ENCODE results near the gene PPFIA2. TPM values are rescaled to one million over a fixed set of nuclear protein-coding genes. Genes with fewer than 3 reads are reported as not detected.

The PPFIA2 gene
- total and polyA plus RNA-seq, 10 of the 15 experiments (the other 5 are each of a cell fraction or from before 2014, with no cell fraction given), result 0.06 to 0.39 (median 0.18) TPM; not detected in 6

GRCh38 chr12:81798294-81798693 is 39.1 kb upstream of the PPFIA2 start:
- DNase-seq (ENCODE audit: low read depth, low spot score) (no peak), ATAC-seq (0 out of 3 replicates have a peak, but pooled peaks have one; percentile 21), FAIRE-seq (no peak)
- POLR2A ChIA-PET, result no interaction called here
- no peaks in the 10 kb centered on the region for H3K79me2 ChIP-seq (ENCODE audit: control insufficient read depth, insufficient read depth, low read length)
- H2AFZ ChIP-seq (ENCODE audit: control insufficient read depth, low read depth, low read length), result no peak overlapping the region
- intact Hi-C loops (cut with micrococcal nuclease; ENCODE audit: unreplicated experiment) (no loop called here), in situ Hi-C loops (cut with MboI) (no loop called here)
- SMC1A ChIA-PET (ENCODE audit: uncharacterized antibody, unreplicated experiment), result interaction anchor here (1.0 to 1.2 kb wide), 2 partner anchors 194 to 267 kb away, joined by 3 read pairs; no protein-coding TSS in a partner anchor
- TF ChIP-seq, protein P1, sequence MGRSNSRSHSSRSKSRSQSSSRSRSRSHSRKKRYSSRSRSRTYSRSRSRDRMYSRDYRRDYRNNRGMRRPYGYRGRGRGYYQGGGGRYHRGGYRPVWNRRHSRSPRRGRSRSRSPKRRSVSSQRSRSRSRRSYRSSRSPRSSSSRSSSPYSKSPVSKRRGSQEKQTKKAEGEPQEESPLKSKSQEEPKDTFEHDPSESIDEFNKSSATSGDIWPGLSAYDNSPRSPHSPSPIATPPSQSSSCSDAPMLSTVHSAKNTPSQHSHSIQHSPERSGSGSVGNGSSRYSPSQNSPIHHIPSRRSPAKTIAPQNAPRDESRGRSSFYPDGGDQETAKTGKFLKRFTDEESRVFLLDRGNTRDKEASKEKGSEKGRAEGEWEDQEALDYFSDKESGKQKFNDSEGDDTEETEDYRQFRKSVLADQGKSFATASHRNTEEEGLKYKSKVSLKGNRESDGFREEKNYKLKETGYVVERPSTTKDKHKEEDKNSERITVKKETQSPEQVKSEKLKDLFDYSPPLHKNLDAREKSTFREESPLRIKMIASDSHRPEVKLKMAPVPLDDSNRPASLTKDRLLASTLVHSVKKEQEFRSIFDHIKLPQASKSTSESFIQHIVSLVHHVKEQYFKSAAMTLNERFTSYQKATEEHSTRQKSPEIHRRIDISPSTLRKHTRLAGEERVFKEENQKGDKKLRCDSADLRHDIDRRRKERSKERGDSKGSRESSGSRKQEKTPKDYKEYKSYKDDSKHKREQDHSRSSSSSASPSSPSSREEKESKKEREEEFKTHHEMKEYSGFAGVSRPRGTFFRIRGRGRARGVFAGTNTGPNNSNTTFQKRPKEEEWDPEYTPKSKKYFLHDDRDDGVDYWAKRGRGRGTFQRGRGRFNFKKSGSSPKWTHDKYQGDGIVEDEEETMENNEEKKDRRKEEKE (IDR thresholded peaks at IDR 0.05), result no peak
- TF ChIP-seq PAX8 (IDR thresholded peaks at IDR 0.05) (no peak), ZNF217 (IDR thresholded peaks at IDR 0.05) (no peak), CREB1 (IDR thresholded peaks at IDR 0.05; ENCODE audit: low read depth) (no peak), ZBTB40 (IDR thresholded peaks at IDR 0.05; ENCODE audit: borderline replicate concordance) (no peak), HDAC2 (IDR thresholded peaks at IDR 0.05) (no peak), ASH2L (IDR thresholded peaks at IDR 0.05; ENCODE audit: borderline replicate concordance, low read depth) (no peak), MTA3 (IDR thresholded peaks at IDR 0.05; ENCODE audit: borderline replicate concordance, low read length) (no peak), SPI1 (IDR thresholded peaks at IDR 0.05; ENCODE audit: borderline replicate concordance, insufficient read depth, low read depth, low read length) (no peak), MXI1 (IDR thresholded peaks at IDR 0.05; ENCODE audit: low read depth, low read length) (no peak), ZNF24 (IDR thresholded peaks at IDR 0.05) (no peak), SP1 (IDR thresholded peaks at IDR 0.05; ENCODE audit: low read depth, low read length) (no peak), NFXL1 (IDR thresholded peaks at IDR 0.05; ENCODE audit: borderline replicate concordance) (no peak), HDGF (IDR thresholded peaks at IDR 0.05) (no peak)
- no peak overlapping the region for H3K27ac ChIP-seq (ENCODE audit: control insufficient read depth, insufficient read depth)
- WGBS (ENCODE audit: insufficient coverage, insufficient replicate concordance, low lambda C conversion rate, missing lambda C conversion rate), result 50% methylated on average over 6 of the region's 6 CpGs
- no peak overlapping the region for H3K9ac ChIP-seq (ENCODE audit: control insufficient read depth, insufficient read depth, low read length)
- H3K9me3 ChIP-seq (replicated peaks; ENCODE audit: control insufficient read depth, insufficient read depth, low read length), result no peaks in the 10 kb centered on the region
- no peak overlapping the region for H3K4me3 ChIP-seq
- no peaks in the 10 kb centered on the region for H4K20me1 ChIP-seq (ENCODE audit: control insufficient read depth, insufficient read depth)
- H3K4me2 ChIP-seq (ENCODE audit: control insufficient read depth, insufficient read depth), result no peak overlapping the region
- CTCF ChIA-PET, result interaction anchor here (0.8 to 0.9 kb wide), 2 partner anchors 10 to 13 kb away, joined by 3 read pairs; no protein-coding TSS in a partner anchor
- no peaks in the 10 kb centered on the region for H3K4me1 ChIP-seq (ENCODE audit: control insufficient read depth, insufficient read depth, low read length)
- RAD21 ChIA-PET (ENCODE audit: unreplicated experiment), result interaction anchor here (0.8 kb wide), 1 partner anchor 163 kb away, joined by 3 read pairs; no protein-coding TSS in a partner anchor
- no TSS peak for BruUV-seq (replicated peaks)
- no peaks in the 10 kb centered on the region; a peak in 1 of 4 replicates for H3K27me3 ChIP-seq (replicated peaks in 1 of 2; ENCODE audit: control insufficient read depth in 2 of 2, insufficient read depth in 2 of 2, low read length in 1 of 2)
- no peaks in the 10 kb centered on the region for H3K36me3 ChIP-seq (ENCODE audit: control insufficient read depth in 2 of 2, insufficient read depth in 2 of 2, low read length in 1 of 2)

Measured in GM12878 (cell line).